AG09319 (cell line): ENCODE data around the gene HEXD.
"Not testable (repeated sequence)": the region's sequence is repeated elsewhere in the genome, so short reads cannot be mapped to it uniquely, and the experiment has no call there.

Source experiments
- DNase-seq: peaks from one replicate; pipeline ENCODE4 v3.0.0-alpha.2; 2010; ENCODE audit warnings: low read depth; ENCODE audit errors: extremely low read depth
- TF ChIP-seq, protein P1 (sequence below): IDR thresholded peaks from 2 replicates; pipeline ENCODE4 v1.5.1; 2011; ENCODE audit warnings: low read depth, mild to moderate bottlenecking, inconsistent platforms, low read length, moderate library complexity

Gene HEXD

DNA sequence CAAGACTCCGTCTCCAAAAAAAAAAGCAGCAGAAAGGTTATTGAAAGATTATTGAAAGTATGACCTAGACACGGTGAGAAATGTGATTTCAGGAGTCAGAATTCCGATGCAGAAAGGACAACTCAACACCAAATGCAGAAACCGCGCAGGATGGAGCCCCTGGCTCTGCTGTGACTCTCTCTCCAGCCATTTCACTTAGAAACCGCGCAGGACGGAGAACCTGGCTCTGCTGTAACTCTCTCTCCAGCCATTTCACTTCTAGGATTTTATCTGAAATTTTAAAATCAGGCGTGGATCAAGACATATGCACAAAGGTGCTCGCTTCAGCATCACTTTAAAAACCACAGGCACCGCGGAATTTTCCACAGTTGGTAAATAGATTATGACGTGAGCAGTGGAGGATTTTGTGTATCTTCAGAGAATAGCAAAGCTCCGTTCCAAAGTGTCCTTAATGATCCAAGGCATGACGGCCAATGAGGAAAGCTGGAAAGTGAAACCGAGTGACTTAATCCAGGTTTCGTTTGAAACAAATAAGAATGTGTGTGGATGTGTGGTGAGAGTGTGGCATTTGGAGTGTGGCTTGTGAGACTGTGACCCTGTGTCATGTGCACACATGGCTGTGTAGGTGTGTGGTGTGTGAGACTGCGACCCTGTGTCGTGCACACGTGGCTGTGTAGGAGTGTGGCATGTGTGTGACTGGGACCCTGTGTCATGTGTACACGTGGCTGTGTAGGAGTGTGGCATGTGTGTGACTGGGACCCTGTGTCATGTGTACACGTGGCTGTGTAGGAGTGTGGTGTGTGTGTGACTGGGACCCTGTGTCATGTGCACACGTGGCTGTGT lies 37.1 kb upstream of the HEXD start:
- TF ChIP-seq, protein P1, sequence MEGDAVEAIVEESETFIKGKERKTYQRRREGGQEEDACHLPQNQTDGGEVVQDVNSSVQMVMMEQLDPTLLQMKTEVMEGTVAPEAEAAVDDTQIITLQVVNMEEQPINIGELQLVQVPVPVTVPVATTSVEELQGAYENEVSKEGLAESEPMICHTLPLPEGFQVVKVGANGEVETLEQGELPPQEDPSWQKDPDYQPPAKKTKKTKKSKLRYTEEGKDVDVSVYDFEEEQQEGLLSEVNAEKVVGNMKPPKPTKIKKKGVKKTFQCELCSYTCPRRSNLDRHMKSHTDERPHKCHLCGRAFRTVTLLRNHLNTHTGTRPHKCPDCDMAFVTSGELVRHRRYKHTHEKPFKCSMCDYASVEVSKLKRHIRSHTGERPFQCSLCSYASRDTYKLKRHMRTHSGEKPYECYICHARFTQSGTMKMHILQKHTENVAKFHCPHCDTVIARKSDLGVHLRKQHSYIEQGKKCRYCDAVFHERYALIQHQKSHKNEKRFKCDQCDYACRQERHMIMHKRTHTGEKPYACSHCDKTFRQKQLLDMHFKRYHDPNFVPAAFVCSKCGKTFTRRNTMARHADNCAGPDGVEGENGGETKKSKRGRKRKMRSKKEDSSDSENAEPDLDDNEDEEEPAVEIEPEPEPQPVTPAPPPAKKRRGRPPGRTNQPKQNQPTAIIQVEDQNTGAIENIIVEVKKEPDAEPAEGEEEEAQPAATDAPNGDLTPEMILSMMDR = no peak
- peak; percentile 10 for DNase-seq

DNA sequence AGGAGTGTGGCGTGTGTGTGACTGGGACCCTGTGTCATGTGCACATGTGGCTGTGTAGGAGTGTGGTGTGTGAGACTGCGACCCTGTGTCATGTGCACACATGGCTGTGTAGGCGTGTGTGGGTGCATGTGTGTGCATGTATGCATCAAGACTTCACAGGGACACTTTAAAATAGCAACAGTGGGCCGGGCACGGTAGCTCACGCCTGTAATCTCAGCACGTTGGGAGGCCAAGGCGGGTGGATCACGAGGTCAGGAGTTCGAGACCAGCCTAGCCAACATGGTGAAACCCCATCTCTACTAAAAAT lies 36.5 kb upstream of the HEXD start:
- not testable (repeated sequence) for DNase-seq

DNA sequence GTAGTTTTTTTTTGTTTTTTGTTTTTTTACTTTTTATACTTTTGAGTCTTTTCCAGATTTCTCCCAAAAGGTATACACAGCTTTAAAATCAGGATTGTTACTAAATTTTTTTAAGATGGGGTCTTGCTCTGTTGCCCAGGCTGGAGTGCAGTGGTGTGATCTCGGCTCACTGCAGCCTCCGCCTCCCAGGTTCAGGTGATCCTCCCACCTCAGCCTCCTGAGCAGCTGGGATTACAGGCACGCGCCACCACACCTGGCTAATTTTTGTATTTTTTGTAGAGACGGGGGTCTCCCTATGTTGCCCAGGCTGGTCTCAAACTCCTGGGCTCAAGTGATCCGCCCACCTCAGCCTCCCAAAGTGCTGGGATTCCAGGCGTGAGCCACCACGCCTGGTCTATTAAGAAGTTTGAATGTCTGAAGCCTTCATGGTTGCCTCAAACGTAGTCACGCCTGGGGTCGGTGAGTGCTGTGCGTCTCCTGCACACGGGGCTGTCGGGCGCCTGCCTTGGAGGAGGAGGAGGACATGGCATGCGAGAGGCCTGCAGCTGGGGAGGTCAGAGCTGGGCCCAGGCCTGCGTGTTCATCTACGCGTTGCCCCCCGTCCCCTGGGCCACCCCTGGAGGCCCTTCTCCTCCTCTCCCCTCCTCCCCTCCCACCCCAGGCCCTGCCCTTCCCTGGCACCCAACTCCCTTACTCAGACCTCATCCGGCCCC lies 35.8 kb upstream of the HEXD start:
- not testable (repeated sequence) for DNase-seq

DNA sequence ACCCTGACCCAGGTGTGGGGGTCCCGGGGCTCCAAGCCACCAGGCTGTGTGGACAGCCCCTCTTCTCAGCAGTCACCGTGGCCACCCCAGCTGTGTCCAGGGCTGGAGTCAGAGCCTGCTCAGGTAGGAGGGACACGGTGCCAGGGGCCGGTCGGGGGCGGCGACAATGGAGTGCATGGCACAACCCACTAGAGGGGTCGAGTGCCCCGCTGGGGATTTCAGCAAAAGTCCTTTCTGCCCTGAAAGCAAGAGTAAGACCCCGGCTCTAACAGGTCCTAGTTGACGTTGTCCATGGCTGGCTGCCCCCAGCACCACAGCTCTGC lies 35.3 kb upstream of the HEXD start:
- TF ChIP-seq, protein P1 = no peak
- no peak for DNase-seq

DNA sequence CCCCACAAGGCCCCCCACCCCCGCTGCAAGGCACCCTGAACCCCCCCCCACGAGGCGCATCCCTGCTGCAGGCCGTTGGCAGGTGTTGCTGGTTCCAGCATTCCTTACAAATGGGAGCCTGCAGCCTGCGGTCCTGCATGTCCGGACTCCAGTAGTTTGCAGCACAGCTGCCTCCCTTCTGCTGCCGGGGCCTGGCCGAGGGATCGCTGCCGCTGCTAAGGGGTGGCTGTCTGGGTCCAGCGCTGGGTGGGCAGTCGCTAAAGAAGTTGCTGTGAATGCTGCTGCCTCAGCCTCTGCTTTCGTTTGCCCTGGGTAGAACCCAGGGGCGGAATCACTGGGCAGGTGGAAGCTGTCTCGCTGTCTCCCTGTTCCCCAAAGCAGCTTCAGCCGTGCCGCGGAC lies 34.7 kb upstream of the HEXD start:
- no peak for DNase-seq
- TF ChIP-seq, protein P1 = no peak

DNA sequence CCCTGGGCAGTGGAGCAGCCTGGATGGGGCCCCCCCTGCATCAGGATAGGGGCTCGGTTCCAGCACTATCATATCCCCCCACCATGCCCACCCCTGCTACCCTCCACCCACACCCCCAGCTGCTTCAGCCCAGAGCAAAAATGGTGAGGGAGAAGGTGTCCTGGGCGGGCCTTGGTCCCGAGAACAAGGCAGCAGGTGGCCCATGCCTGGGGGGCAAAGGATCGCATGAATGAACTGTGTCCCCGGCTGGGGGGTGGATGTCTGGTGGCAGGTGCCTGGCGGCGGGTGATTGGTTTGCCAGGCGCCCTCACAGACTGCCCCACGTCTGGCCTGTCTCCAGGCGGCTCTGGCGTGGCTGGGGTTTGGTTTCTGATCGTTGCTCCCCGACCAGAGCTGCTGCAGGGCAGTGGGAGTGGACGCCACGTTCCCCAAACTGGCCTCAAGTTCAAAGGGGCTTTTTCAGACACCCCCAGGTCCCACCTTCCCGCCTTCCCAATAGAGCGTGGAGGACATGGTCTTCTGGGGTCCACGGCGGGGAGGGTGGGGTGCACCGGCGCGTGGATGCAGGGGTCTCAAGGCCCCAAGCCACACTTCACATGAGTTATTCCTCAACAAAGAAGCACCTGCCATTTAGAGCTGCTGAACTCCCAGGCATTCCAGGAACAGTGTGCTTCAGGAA lies 34.0 kb upstream of the HEXD start:
- TF ChIP-seq, protein P1 = no peak
- DNase-seq = no peak

DNA sequence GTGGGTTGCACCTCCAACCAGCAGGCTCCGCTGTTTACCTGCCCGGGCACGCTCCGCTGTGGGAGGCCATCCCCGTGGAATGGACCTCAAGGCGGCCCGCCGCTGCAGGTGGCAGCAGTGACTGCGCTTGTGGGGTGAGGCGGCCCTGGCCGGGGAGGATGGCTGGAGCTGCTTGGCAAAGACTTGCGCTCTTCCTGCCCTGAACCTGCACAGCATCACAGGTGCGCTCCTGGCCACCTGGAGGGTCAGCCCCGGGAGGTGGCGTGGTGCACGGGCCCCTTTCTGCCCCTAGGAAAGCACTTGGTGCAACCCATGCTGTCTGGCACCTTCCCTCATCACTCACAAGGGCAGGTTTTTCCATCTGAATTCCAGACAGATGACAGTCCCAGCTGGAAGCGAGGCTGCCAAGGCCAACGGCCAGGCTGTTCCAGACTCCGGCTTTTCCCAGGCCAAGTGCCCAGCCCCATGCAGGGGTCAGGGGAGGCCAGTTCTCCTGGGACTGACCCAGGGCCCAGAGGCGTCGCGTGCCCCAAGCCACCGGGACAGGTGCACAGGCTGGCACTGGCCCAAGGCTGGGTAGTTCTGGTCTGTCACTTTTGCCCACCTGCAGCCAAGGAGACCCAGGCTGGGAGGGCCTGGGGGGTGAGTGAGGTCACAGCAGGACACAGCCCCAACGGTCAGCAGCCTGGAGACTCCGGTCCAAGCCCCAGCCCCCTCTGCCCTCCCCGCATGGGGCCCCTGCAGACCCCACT lies 33.2 kb upstream of the HEXD start:
- peak; percentile 16 for DNase-seq
- TF ChIP-seq, protein P1 = no peak
